ENCODE results near the gene LTB.

GRCh38 chr6:31615748-31616147, 33.5 kb upstream of the LTB start:
- TF ChIP-seq CTCF (conservative IDR thresholded peaks at IDR 0.05; ENCODE audit: low read depth, low read length) (no peak), SMC3 (IDR thresholded peaks at IDR 0.05; ENCODE audit: low read depth, low read length) (no peak), RAD21 (IDR thresholded peaks at IDR 0.05; ENCODE audit: low read length) (no peak), FOS (IDR thresholded peaks at IDR 0.05; ENCODE audit: low read depth, low read length) (no peak), BHLHE40 (IDR thresholded peaks at IDR 0.05; ENCODE audit: low read depth, low read length) (no peak), POLR2A (IDR thresholded peaks at IDR 0.05; ENCODE audit: low read depth, low read length) (no peak), NFE2L2 (IDR thresholded peaks at IDR 0.05; ENCODE audit: low read depth, low read length) (no peak)
- TF ChIP-seq, protein P1, sequence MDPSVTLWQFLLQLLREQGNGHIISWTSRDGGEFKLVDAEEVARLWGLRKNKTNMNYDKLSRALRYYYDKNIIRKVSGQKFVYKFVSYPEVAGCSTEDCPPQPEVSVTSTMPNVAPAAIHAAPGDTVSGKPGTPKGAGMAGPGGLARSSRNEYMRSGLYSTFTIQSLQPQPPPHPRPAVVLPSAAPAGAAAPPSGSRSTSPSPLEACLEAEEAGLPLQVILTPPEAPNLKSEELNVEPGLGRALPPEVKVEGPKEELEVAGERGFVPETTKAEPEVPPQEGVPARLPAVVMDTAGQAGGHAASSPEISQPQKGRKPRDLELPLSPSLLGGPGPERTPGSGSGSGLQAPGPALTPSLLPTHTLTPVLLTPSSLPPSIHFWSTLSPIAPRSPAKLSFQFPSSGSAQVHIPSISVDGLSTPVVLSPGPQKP (IDR thresholded peaks at IDR 0.05; ENCODE audit: borderline replicate concordance, low read depth, low read length), result no peak
